HepG2 (cell line): ENCODE data around the gene GPS1. TPM values are rescaled to one million over a fixed set of nuclear protein-coding genes. Genes with fewer than 3 reads are reported as not detected.

Experiments
- ATRX ChIP-seq: sonication (generic); formaldehyde crosslinking; IDR thresholded peaks from 2 replicates; pipeline ENCODE4 v1.4.0; 2020; ENCODE audit warnings: missing genetic modification reagents, borderline replicate concordance
- HOXA3 ChIP-seq: sonication (generic); formaldehyde crosslinking; IDR thresholded peaks from 2 replicates; pipeline ENCODE4 v1.5.0; 2020; ENCODE audit warnings: missing genetic modification reagents
- SNRNP70 ChIP-seq: fragments of 200-400 bp; formaldehyde crosslinking; IDR thresholded peaks from 2 replicates; pipeline ENCODE4 v1.6.1; 2017; ENCODE audit warnings: mild to moderate bottlenecking, low read depth, low read length, moderate library complexity
- ZNF33A ChIP-seq: sonication (generic); formaldehyde crosslinking; IDR thresholded peaks from 2 replicates; pipeline ENCODE4 v1.5.1; 2020; ENCODE audit warnings: missing genetic modification reagents, mild to moderate bottlenecking, moderate library complexity, borderline replicate concordance
- ZNF354B ChIP-seq: sonication (generic); formaldehyde crosslinking; IDR thresholded peaks from 2 replicates; pipeline ENCODE4 v1.8.0; 2022; ENCODE audit warnings: mild to moderate bottlenecking, missing genetic modification reagents
- ZNF619 ChIP-seq: sonication (generic); formaldehyde crosslinking; IDR thresholded peaks from 2 replicates; pipeline ENCODE4 v1.4.0; 2020; ENCODE audit warnings: mild to moderate bottlenecking, missing genetic modification reagents
- ZSCAN22 ChIP-seq: sonication (generic); formaldehyde crosslinking; IDR thresholded peaks from 2 replicates; pipeline ENCODE4 v1.4.0; 2020; ENCODE audit warnings: mild to moderate bottlenecking, missing genetic modification reagents
- polyA plus RNA-seq, 8 experiments: library from polyadenylated mRNA; depleted of rRNA in 3 of 8; stranded (reverse) in 7 of 8; unstranded in 1 of 8; fragments of >200 nt; fragmentation: Illumina TruSeq in 4 of 8; extraction: Trizol in 4 of 8; gene quantifications; 2 replicates each; pipeline versions ENCODE4 v1.2.1 to v1.2.3, GENCODE V29; 2011 to 2016; ENCODE audit warnings: low read depth in 4 of 8, missing spikeins in 1 of 8, mixed read lengths in 1 of 8; ENCODE audit not compliant: insufficient read depth in 1 of 8
- total RNA-seq, 5 experiments: library from RNA; depleted of rRNA; stranded (reverse); fragments of >200 nt; fragmentation: Illumina TruSeq; extraction: Trizol; gene quantifications; 2 replicates each; pipeline ENCODE4 v1.2.3, GENCODE V29; 2016; ENCODE audit warnings: low read depth in 1 of 5
- TF ChIP-seq, protein P1 (sequence below): sonication (generic); formaldehyde crosslinking; IDR thresholded peaks from 2 replicates; pipeline ENCODE4 v1.4.0; 2020; ENCODE audit warnings: mild to moderate bottlenecking, missing genetic modification reagents, borderline replicate concordance
- TF ChIP-seq, protein P2 (sequence below): sonication (generic); formaldehyde crosslinking; IDR thresholded peaks from 2 replicates; pipeline ENCODE4 v1.5.1; 2020; ENCODE audit warnings: missing genetic modification reagents, mild to moderate bottlenecking, borderline replicate concordance
- TF ChIP-seq, protein P3 (sequence below): sonication (generic); formaldehyde crosslinking; IDR thresholded peaks from 2 replicates; pipeline ENCODE4 v1.4.0; 2020; ENCODE audit warnings: missing genetic modification reagents, mild to moderate bottlenecking, borderline replicate concordance
- TF ChIP-seq, protein P4 (sequence below): sonication (generic); formaldehyde crosslinking; IDR thresholded peaks from 2 replicates; pipeline ENCODE4 v1.8.0; 2023; ENCODE audit warnings: mild to moderate bottlenecking, missing genetic modification reagents
- TF ChIP-seq, protein P5 (sequence below): sonication (generic); formaldehyde crosslinking; IDR thresholded peaks from 2 replicates; pipeline ENCODE4 v1.5.1; 2020; ENCODE audit warnings: mild to moderate bottlenecking, missing genetic modification reagents, borderline replicate concordance

Gene GPS1
- total and polyA plus RNA-seq, 2 of the 13 experiments (the other 11 are each of a cell fraction or from before 2014, with no cell fraction given) = 124 to 128 TPM

DNA sequence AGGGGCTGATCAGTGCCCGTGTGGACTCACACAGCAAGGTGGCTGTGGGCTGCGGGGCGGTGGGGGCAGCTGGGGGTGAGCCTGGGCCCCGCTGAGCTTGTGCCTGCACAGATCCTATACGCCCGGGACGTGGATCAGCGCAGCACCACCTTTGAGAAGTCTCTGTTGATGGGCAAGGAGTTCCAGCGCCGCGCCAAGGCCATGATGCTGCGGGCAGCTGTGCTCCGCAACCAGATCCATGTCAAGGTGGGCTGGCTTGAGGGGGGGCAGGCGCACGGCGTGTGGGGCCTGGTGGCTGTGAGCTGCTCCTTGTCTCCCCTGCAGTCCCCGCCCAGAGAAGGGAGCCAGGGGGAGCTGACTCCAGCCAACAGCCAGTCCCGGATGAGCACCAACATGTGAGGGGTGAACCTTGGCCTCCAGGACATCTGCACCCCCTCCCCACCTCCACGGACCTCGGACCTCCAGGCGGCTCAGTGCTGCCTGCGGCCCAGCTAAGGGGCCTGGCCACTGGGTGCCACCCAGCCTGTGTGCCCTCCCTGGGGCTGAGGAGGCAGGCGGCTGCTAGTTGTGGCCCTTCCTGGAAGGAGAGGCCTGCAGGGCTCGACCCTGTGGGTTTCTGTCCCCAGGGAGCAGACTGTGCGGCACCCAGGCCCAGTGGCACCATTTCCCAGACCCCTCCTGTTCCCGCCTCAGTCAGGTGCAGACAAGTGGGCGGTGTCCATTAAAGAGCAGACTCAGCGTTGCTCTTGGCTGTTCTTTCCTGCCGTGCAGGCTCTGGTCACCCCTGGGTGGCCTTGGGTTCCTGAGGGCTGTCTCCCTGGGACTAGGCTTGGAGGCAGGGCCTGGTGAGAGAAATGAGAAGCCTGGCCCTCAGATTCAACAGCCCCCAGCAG is 5.3 kb downstream of the GPS1 start (continued):
- TF ChIP-seq, protein P1, sequence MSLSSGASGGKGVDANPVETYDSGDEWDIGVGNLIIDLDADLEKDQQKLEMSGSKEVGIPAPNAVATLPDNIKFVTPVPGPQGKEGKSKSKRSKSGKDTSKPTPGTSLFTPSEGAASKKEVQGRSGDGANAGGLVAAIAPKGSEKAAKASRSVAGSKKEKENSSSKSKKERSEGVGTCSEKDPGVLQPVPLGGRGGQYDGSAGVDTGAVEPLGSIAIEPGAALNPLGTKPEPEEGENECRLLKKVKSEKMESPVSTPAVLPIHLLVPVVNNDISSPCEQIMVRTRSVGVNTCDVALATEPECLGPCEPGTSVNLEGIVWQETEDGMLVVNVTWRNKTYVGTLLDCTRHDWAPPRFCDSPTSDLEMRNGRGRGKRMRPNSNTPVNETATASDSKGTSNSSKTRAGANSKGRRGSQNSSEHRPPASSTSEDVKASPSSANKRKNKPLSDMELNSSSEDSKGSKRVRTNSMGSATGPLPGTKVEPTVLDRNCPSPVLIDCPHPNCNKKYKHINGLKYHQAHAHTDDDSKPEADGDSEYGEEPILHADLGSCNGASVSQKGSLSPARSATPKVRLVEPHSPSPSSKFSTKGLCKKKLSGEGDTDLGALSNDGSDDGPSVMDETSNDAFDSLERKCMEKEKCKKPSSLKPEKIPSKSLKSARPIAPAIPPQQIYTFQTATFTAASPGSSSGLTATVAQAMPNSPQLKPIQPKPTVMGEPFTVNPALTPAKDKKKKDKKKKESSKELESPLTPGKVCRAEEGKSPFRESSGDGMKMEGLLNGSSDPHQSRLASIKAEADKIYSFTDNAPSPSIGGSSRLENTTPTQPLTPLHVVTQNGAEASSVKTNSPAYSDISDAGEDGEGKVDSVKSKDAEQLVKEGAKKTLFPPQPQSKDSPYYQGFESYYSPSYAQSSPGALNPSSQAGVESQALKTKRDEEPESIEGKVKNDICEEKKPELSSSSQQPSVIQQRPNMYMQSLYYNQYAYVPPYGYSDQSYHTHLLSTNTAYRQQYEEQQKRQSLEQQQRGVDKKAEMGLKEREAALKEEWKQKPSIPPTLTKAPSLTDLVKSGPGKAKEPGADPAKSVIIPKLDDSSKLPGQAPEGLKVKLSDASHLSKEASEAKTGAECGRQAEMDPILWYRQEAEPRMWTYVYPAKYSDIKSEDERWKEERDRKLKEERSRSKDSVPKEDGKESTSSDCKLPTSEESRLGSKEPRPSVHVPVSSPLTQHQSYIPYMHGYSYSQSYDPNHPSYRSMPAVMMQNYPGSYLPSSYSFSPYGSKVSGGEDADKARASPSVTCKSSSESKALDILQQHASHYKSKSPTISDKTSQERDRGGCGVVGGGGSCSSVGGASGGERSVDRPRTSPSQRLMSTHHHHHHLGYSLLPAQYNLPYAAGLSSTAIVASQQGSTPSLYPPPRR = peak; percentile 74
- TF ChIP-seq ZNF33A (no peak), SNRNP70 (no peak), ZNF619 (CRISPR knock-in tag) (peak; percentile 48; the same call in 1 of the 2 replicates), ZSCAN22 (CRISPR knock-in tag) (no peak), HOXA3 (CRISPR knock-in tag) (peak; percentile 83), ZNF354B (no peak), ATRX (CRISPR knock-in tag) (no peak)
- TF ChIP-seq, protein P2, sequence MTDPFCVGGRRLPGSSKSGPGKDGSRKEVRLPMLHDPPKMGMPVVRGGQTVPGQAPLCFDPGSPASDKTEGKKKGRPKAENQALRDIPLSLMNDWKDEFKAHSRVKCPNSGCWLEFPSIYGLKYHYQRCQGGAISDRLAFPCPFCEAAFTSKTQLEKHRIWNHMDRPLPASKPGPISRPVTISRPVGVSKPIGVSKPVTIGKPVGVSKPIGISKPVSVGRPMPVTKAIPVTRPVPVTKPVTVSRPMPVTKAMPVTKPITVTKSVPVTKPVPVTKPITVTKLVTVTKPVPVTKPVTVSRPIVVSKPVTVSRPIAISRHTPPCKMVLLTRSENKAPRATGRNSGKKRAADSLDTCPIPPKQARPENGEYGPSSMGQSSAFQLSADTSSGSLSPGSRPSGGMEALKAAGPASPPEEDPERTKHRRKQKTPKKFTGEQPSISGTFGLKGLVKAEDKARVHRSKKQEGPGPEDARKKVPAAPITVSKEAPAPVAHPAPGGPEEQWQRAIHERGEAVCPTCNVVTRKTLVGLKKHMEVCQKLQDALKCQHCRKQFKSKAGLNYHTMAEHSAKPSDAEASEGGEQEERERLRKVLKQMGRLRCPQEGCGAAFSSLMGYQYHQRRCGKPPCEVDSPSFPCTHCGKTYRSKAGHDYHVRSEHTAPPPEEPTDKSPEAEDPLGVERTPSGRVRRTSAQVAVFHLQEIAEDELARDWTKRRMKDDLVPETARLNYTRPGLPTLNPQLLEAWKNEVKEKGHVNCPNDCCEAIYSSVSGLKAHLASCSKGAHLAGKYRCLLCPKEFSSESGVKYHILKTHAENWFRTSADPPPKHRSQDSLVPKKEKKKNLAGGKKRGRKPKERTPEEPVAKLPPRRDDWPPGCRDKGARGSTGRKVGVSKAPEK (CRISPR knock-in tag) = peak; percentile 63; the same call in 1 of the 2 replicates
- TF ChIP-seq, protein P3, sequence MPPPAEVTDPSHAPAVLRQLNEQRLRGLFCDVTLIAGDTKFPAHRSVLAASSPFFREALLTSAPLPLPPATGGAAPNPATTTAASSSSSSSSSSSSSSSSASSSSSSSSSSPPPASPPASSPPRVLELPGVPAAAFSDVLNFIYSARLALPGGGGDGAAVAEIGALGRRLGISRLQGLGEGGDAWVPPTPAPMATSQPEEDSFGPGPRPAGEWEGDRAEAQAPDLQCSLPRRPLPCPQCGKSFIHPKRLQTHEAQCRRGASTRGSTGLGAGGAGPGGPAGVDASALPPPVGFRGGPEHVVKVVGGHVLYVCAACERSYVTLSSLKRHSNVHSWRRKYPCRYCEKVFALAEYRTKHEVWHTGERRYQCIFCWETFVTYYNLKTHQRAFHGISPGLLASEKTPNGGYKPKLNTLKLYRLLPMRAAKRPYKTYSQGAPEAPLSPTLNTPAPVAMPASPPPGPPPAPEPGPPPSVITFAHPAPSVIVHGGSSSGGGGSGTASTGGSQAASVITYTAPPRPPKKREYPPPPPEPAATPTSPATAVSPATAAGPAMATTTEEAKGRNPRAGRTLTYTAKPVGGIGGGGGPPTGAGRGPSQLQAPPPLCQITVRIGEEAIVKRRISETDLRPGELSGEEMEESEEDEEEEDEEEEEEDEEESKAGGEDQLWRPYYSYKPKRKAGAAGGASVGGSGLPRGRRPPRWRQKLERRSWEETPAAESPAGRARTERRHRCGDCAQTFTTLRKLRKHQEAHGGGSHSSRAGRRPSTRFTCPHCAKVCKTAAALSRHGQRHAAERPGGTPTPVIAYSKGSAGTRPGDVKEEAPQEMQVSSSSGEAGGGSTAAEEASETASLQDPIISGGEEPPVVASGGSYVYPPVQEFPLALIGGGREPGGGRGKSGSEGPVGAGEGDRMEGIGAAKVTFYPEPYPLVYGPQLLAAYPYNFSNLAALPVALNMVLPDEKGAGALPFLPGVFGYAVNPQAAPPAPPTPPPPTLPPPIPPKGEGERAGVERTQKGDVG (CRISPR knock-in tag) = peak; percentile 91
- TF ChIP-seq, protein P4, sequence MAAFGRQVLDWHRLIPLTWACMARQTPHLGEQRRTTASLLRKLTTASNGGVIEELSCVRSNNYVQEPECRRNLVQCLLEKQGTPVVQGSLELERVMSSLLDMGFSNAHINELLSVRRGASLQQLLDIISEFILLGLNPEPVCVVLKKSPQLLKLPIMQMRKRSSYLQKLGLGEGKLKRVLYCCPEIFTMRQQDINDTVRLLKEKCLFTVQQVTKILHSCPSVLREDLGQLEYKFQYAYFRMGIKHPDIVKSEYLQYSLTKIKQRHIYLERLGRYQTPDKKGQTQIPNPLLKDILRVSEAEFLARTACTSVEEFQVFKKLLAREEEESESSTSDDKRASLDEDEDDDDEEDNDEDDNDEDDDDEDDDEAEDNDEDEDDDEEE (CRISPR knock-in tag) = no peak
- TF ChIP-seq, protein P5, sequence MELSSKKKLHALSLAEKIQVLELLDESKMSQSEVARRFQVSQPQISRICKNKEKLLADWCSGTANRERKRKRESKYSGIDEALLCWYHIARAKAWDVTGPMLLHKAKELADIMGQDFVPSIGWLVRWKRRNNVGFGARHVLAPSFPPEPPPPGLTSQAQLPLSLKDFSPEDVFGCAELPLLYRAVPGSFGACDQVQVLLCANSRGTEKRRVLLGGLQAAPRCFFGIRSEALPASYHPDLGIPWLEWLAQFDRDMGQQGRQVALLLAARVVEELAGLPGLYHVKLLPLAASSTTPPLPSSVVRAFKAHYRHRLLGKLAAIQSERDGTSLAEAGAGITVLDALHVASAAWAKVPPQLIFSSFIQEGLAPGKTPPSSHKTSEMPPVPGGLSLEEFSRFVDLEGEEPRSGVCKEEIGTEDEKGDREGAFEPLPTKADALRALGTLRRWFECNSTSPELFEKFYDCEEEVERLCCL (CRISPR knock-in tag) = no peak
